ENCODE results near the gene FGD5. TPM values are rescaled to one million over a fixed set of nuclear protein-coding genes. Genes with fewer than 3 reads are reported as not detected.

FGD5 gene
- total and polyA plus RNA-seq, 11 donors, result 6.4 to 22.5 (median 14.9) TPM

DNA sequence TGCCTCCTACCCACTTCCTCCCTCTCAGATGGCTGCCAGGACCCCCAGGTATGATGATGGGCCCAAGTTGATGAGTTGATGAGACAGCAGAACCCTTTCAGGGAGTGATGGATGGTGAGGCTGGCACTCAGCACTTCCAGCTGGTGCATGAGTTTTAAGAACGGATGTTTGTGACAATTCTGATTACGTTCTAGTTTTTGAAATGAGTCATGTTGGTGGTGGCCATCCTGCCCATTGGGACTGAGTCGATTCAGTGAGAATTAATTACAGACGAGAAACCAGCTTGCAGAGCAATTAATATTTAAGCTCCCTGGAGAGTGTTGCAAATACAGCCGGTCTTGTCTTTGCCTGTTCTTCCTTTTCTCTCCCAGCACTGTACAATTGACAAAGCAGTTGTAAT, 71.7 kb downstream of the FGD5 start:
- ATAC-seq (peak in 2 of 4 donors; percentile 30 to 31), DNase-seq (no peak)
- H3K4me3 ChIP-seq, result no peak overlapping the region
- H3K9me3 ChIP-seq, result no peaks in the 10 kb centered on the region
- TF ChIP-seq CTCF (IDR thresholded peaks at IDR 0.05) (no peak), POLR2A (IDR thresholded peaks at IDR 0.05) (no peak)
- intact Hi-C loops (cut with DNase I), result no loop called here
- H3K27ac ChIP-seq, result no peak overlapping the region
- H3K4me1 ChIP-seq, result peaks cover 0 to 27% (median 11%) of the 10 kb centered on the region in 12 donors
- peaks cover 0 to 11% (median 0%) of the 10 kb centered on the region in 9 donors for H3K27me3 ChIP-seq
- H3K36me3 ChIP-seq, result peaks cover 0 to 4% (median 0%) of the 10 kb centered on the region in 9 donors
- 42 to 53% (median 45%) methylated on average over 5 of the region's 5 CpGs for WGBS, 4 donors

GRCh38 chr3:14891135-14892132, 72.7 kb downstream of the FGD5 start:
- intact Hi-C loops (cut with DNase I), result no loop called here
- no peak for TF ChIP-seq CTCF (IDR thresholded peaks at IDR 0.05)
- 58 to 62% (median 60%) methylated on average over 10 to 12 of the region's 12 CpGs for WGBS, 4 donors
- Histone ChIP-seq H3K9me3 (no peaks in the 10 kb centered on the region), H3K36me3 (peaks cover 0 to 2% (median 0%) of the 10 kb centered on the region in 9 donors), H3K4me3 (no peak overlapping the region), H3K27me3 (peaks cover 0 to 11% (median 0%) of the 10 kb centered on the region in 9 donors), H3K4me1 (peaks cover 0 to 27% (median 9%) of the 10 kb centered on the region in 12 donors), H3K27ac (peak overlapping the region in 1 of 12 donors; percentile 11)
- peak in 3 of 4 donors; percentile 29 to 57 (median 42) for ATAC-seq
- no peak for DNase-seq

DNA sequence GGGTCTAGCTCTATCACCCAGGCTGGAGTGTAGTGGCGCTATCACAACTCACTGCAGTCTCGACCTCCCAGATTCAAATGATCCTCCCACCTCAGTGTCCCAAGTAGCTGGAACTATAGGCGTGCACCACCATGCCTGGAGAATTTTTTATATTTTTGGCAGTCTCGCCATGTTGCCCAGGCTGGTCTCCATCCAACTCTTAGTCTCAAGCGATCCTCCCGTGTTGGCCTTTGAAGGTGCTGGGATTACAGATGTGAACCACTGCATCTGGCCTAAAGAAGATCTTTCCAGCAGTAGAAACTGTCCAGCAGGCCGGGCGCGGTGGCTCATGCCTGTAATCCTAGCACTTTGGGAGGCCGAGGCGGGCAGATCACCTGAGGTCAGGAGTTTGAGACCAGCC, 73.5 kb downstream of the FGD5 start:
- TF ChIP-seq CTCF (IDR thresholded peaks at IDR 0.05), result no peak
- no peak for TF ChIP-seq POLR2A (IDR thresholded peaks at IDR 0.05)
- H3K4me1 ChIP-seq, result peaks cover 0 to 25% (median 9%) of the 10 kb centered on the region in 12 donors
- H3K4me3 ChIP-seq, result no peak overlapping the region
- 92 to 94% (median 93%) methylated on average over 11 of the region's 11 CpGs for WGBS, 4 donors
- H3K9me3 ChIP-seq, result no peaks in the 10 kb centered on the region
- ATAC-seq (no peak), DNase-seq (no peak)
- peaks cover 0 to 3% (median 0%) of the 10 kb centered on the region in 9 donors for H3K36me3 ChIP-seq
- intact Hi-C loops (cut with DNase I), result no loop called here
- no peak overlapping the region for H3K27ac ChIP-seq
- H3K27me3 ChIP-seq, result peaks cover 0 to 11% (median 0%) of the 10 kb centered on the region in 9 donors

DNA sequence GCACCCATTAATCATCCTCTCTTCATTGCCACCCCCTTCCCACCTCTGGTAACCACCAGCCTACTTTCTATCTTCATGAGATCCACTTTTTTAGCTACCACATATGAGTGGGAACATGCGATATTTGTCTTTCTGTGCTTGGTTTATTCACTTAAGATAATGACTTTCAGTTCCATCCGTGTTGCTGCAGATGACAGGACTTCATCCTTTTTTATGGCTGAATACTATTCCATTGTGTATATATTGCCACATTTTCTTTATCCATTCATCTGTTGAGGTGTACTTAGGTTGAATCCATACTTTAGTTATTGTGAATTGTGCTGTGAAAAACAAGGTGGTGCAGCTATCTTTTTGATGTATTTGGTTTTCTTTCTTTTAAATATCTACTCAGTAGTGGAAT, 75.3 kb downstream of the FGD5 start:
- intact Hi-C loops (cut with DNase I), result no loop called here
- no peaks in the 10 kb centered on the region for H3K9me3 ChIP-seq
- no peak overlapping the region for H3K27ac ChIP-seq

More for the DNA sequence above, 75.3 kb downstream of the FGD5 start:
- TF ChIP-seq POLR2A (IDR thresholded peaks at IDR 0.05) (no peak), CTCF (IDR thresholded peaks at IDR 0.05) (no peak)
- Histone ChIP-seq H3K4me3 (no peak overlapping the region), H3K27me3 (peaks cover 0 to 11% (median 0%) of the 10 kb centered on the region in 9 donors), H3K36me3 (peaks cover 0 to 22% (median 16%) of the 10 kb centered on the region in 9 donors), H3K4me1 (peaks cover 0 to 20% (median 9%) of the 10 kb centered on the region in 12 donors)
- DNase-seq (no peak), ATAC-seq (no peak)
- 94 to 97% (median 95%) methylated on average over 2 of the region's 2 CpGs for WGBS, 4 donors

All from heart left ventricle (tissue), 16 donors.